CD4-positive, alpha-beta T cell treated with Interferon gamma for 1 hour (primary cell): Measurements from ENCODE around the gene RNU6-1.
A peak's percentile ranks its signal among the peaks of the same experiment; 100 is the strongest.

Experiments
- DNase-seq: peaks from one replicate; pipeline ENCODE4 v3.0.0-alpha.2; 2020

Gene RNU6-1

DNA sequence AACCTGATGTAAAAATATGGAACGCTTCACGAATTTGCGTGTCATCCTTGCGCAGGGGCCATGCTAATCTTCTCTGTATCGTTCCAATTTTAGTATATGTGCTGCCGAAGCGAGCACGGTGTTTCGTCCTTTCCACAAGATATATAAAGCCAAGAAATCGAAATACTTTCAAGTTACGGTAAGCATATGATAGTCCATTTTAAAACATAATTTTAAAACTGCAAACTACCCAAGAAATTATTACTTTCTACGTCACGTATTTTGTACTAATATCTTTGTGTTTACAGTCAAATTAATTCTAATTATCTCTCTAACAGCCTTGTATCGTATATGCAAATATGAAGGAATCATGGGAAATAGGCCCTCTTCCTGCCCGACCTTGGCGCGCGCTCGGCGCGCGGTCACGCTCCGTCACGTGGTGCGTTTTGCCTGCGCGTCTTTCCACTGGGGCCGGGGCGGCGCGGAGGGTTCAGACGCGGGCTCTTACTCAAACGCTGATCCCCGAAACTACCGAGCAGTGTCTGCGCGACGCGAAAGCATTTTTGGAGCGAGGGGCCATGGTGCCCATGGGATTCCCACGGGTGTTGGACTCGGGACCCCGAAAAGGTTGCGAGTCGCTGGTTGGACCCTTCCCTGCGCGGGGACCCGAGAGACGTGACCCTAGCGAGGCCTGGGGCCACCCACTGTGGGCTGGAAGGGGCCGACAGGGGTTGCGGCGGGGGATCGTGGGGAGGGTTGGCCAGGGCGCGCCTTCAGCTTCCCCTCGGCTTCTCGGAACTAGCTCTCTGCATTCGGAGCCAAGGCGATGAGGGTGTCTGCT, at the start of gene RNU6-1:
Gene RNU6-1, minus strand, starts transcription at position 117 of the 820 bp plus-strand sequence.
- DNase-seq, result peak; percentile 95

GRCh38 chr15:67887776-67888175, 47.9 kb upstream of the RNU6-1 start:
- DNase-seq, result no peak

DNA sequence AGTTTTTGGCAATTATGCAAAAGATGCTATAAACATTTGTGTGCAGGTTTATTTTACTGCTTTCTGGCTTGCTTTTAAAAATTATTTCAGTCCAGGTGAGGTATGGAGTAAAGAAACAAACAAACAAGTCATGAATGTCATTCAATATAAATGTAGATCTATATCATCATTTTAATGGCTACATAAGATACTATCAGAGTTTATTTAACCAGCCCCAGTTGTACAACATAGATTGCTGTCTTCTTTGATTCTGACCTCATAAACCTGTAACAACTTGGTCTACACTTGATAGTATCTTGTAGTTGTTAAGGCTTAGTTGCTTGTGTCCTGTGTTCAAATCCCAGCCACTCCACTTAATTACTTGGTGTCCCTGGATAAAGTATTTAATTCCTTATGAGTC, 46.0 kb upstream of the RNU6-1 start:
- DNase-seq, result no peak

DNA sequence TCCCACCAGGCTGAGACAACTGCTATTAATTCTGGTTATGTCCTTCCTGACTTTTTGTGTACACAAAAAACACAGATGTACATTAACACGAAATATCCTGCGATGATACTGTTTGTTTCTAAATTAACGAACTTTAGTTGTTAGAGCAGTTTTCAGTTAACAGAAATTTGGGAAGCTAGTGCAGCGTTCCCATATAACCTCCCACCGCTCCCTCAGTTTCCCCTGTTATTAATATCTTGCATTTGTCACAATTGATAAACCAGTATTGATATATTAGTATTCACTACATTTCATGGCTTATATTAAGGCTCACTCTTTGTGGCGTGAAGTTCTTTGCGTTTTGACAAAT, 45.3 kb upstream of the RNU6-1 start:
- DNase-seq, result no peak

GRCh38 chr15:67884514-67885174, 44.8 kb upstream of the RNU6-1 start:
- DNase-seq, result peak; percentile 11

- no peak for DNase-seq
These were observed 44.2 kb upstream of the RNU6-1 start for GRCh38 chr15:67884009-67884408.

DNA sequence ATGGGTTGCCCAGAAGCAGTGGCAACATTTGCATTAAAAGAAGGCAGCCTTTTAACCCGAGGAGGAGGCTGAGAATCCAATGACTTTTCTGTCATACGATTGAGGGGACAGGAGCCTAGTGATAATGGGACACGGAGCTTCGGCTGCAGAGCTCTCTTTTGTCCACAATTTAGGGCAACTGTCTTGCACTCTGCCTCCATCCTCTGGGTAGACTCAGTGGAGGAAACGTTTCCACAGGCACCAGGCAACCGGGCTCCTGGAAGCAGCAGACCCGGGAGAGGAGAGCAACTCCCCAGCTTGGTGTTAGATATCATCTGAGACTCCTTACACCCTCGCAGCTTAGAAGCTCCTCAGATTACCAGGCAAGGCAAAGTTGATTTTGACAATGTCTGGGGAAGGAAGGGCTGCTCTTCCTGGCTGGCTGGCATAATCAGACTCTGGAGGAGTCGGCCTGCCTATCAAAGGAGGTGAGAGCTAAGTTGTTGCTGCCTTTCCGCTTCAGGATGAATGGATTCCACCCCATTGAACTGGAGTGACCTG, 43.5 kb upstream of the RNU6-1 start:
- DNase-seq, result no peak

- no peak for DNase-seq
These were observed 42.8 kb upstream of the RNU6-1 start for GRCh38 chr15:67882487-67883233.

DNA sequence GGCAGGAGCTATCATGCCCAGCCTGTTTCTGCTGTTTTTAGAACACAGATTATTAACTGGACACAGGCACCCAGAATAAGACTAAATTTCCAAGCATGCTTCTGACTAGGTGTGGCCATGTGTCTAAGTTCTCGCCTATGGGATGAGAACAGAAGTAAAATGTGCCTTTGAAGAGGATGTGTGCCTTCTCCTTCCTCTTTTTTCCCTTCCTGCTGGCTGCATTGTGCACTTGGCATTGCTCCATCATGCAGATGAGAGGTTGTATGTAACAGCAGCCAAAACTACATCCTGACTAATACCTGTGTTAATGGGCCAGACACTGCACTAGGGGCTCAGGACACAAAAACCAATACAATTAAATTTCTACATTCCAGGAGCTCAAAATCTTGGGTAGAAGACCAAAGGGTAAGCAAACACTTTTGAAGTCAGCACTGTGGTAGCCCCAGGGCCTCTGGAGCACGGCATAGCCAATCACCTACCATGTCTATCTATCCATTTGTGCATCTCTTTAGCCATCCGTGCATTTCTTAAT, 40.9 kb upstream of the RNU6-1 start:
- peak; percentile 23 for DNase-seq

GRCh38 chr15:67879440-67880129, 39.7 kb upstream of the RNU6-1 start:
- no peak for DNase-seq

- no peak for DNase-seq
These were observed 38.9 kb upstream of the RNU6-1 start for GRCh38 chr15:67878712-67879206.

GRCh38 chr15:67873777-67874176, 33.9 kb upstream of the RNU6-1 start:
- no peak for DNase-seq

DNA sequence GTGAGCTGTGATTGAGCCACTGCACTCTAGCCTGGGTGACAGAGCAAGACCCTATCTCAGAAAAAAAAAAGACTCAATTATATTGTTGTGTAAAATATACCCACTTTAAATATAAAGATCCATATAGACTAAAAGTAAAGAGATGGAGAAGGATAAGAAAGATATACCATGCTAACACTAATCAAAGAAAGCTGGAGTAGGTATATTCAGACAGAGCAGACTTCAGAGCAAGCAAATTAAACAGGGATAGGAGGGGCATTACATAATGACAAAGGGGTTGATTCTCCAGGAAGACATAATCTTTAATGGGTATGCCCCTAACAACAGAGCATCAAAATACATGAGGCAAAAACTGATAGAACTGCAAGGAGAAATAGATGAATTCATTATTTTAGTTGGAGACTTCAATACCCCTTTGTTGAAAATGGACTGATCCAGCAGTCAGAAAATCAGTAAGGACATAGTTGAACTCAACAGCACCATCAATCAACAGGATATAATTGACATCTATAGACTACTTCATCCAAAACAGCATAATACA, 31.1 kb upstream of the RNU6-1 start:
- no peak for DNase-seq

DNA sequence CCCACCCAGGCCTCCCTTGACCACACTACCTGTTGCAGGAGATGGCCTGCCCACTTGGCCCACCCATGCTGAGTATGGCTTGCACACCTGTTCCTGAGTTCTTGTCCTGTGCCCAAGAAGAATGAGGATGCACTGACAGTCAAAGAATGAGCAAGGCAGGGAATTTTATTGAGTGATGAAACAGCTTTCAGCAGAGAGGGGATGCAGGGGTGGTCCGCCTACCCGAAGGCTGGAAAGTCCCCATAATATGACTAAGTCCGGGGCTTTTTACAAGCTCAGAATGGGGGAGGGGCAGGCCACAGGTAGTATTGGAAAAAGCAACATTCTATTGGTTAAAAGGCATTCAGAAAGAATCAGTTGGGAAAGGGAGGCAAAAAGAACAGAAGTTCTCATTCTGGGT, 29.9 kb upstream of the RNU6-1 start:
- DNase-seq, result no peak

DNA sequence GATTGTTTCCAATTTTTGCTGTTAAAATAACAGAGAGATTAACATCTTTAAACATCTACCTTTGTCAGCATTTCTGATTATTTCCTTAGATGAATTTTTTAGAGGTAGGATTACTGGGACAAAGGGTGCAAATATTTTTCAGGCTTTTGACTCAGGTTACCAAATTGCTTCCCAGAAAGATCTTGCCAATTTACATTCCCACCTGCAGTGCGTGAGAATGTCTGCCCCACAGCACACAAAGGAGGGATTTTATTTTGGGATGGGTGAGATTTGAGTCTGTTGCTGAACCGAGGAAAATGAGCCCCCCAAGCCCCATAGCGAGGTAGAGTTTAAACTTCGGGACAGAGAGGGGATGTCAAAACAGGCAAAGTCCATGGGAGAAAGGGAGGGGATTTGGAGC, 25.9 kb upstream of the RNU6-1 start:
- DNase-seq, result no peak

- DNase-seq, result no peak
These were observed 25.5 kb upstream of the RNU6-1 start for GRCh38 chr15:67865331-67865730.

DNA sequence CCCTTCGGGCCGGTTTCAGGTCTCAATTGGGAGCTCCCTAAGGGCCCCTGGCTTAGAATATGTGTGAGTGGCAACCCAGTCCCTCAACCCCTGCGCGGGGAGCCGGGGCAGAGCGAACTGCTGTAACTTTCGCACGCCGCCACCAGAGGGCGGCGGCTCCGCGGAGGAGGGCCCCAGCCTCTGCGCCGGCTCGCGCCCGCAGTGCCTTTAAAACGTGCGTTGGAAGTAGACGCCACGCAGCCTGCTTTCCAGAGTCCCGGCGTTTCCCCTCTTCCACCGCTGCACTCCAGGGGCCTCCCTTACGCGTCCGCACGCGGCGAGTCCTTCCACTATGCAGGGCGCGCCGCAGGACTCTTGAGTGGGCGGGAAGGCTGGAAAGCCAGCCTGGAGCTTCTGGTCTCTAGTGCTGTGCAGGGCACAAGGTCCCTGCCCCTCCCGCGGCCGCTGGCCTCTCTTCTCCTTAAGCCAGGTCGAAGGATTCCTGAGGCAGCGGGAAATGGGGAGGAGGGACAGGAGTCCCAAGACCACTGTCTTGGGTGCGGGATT, 23.7 kb upstream of the RNU6-1 start:
- DNase-seq, result peak; percentile 61

- DNase-seq, result no peak
These were observed 23.1 kb upstream of the RNU6-1 start for GRCh38 chr15:67862750-67863441.

- no peak for DNase-seq
These were observed 22.1 kb upstream of the RNU6-1 start for GRCh38 chr15:67861983-67862382.

DNA sequence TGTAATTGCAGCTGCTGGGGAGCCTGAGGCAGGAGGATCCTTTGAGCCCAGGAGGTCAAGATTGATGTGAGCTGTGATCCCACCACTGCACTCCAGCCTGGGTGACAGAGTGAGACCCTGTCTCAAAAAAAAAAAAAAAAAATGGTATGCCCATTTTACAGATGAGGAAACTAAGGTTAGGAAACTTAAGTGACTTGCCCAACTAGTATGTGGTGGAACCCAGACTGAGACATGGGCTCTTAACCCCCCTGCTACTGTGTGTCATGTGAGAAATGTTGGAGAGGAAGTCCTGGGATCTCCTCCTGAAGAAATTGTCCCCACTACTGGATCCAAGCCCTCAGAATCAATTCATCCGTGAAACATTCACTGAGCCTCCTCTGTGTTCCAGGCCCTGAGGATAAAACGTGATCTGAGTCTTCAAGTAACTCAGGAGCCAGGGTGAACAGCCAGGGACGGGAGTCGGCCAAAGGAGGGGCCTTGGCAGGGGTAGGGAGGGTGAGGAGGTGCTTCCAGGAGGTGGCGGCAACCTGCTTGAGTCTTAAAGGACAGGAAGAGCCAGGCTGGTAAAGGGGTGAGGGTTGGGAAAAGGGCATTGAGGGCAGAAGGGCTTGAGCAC, 19.6 kb upstream of the RNU6-1 start:
- no peak for DNase-seq

DNA sequence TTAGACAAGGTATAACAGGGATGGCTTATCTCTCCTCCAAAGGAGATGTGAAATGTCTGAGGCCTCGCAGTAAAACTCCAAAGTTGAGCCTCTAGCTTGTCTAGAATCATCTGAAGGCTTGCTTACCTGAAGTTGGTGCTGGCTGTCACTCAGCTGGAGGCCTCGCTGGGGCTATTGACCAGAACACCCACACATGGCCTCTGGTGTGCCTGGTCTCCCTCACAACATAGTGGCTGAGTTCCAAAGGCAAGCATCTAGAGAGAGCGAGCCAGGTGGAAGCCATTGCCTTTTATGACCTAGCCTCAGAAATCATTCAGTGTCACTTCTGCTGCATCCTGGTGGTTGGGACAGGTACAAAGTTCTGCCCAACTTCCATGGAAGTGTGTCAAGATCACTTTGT, 17.4 kb upstream of the RNU6-1 start:
- DNase-seq, result no peak
